Neural progenitor cell (in vitro differentiated cells): ENCODE measurements around the gene MORN5. TPM values are rescaled to one million over a fixed set of nuclear protein-coding genes. Genes with fewer than 3 reads are reported as not detected.

Experiments used
- DNase-seq: peaks from one replicate; pipeline ENCODE4 v3.0.0-alpha.2; 2016; ENCODE audit warnings: low spot score
- H2AFZ ChIP-seq: fragments of 200-600 bp; sonication (generic); replicated peaks from 2 replicates; pipeline ENCODE4 v1.6.1; 2016; ENCODE audit warnings: antibody characterized with exemption
- H3F3A ChIP-seq: fragments of 200-600 bp; sonication (generic); 2 replicates; pipeline ENCODE4 v1.6.1; 2016; ENCODE audit warnings: antibody characterized with exemption, low read depth
- H3K27ac ChIP-seq: fragments of 200-600 bp; sonication (generic); 2 replicates; pipeline ENCODE4 v1.5.1; 2016; ENCODE audit warnings: mild to moderate bottlenecking
- H3K27me3 ChIP-seq: fragments of 200-600 bp; sonication (generic); 2 replicates; pipeline ENCODE4 v1.6.1; 2016; ENCODE audit warnings: mild to moderate bottlenecking, moderate library complexity
- H3K36me3 ChIP-seq: fragments of 200-600 bp; sonication (generic); 2 replicates; pipeline ENCODE4 v1.5.1; 2016
- H3K4me1 ChIP-seq: fragments of 200-600 bp; sonication (generic); 2 replicates; pipeline ENCODE4 v1.6.1; 2016; ENCODE audit warnings: mixed run types
- H3K4me2 ChIP-seq: fragments of 200-600 bp; sonication (generic); 2 replicates; pipeline ENCODE4 v1.6.1; 2016
- H3K4me3 ChIP-seq: fragments of 200-600 bp; sonication (generic); 2 replicates; pipeline ENCODE4 v1.5.1; 2016
- H3K79me2 ChIP-seq: fragments of 200-600 bp; sonication (generic); 2 replicates; pipeline ENCODE4 v1.6.1; 2016; ENCODE audit warnings: low read depth
- H3K9ac ChIP-seq: fragments of 200-600 bp; sonication (generic); 2 replicates; pipeline ENCODE4 v1.6.1; 2016
- H3K9me3 ChIP-seq: fragments of 200-600 bp; sonication (generic); 2 replicates; pipeline ENCODE4 v1.5.1; 2016; ENCODE audit warnings: low read depth
- H4K20me1 ChIP-seq: fragments of 200-600 bp; sonication (generic); 2 replicates; pipeline ENCODE4 v1.6.1; 2016; ENCODE audit warnings: low read depth
- H3K27ac Mint-ChIP-seq: 3 replicates; pipeline ENCODE4 v1.8.0; 2021; ENCODE audit warnings: mixed read lengths
- H3K27me3 Mint-ChIP-seq: 2 replicates; pipeline ENCODE4 v1.8.0; 2022; ENCODE audit warnings: low read depth, mild to moderate bottlenecking, inconsistent platforms, moderate library complexity, mixed read lengths; ENCODE audit not compliant: insufficient read depth
- H3K36me3 Mint-ChIP-seq: 3 replicates; pipeline ENCODE4 v1.8.0; 2021; ENCODE audit warnings: mixed read lengths
- H3K4me1 Mint-ChIP-seq: 3 replicates; pipeline ENCODE4 v1.8.0; 2021; ENCODE audit warnings: mixed read lengths
- H3K4me3 Mint-ChIP-seq: 3 replicates; pipeline ENCODE4 v1.8.0; 2021; ENCODE audit warnings: mild to moderate bottlenecking, moderate library complexity, mixed read lengths
- H3K9me3 Mint-ChIP-seq: 3 replicates; pipeline ENCODE4 v1.8.0; 2020; ENCODE audit warnings: mixed read lengths
- EZH2 ChIP-seq: fragments of 200-600 bp; sonication (generic); IDR thresholded peaks from 2 replicates; pipeline ENCODE4 v1.6.1; 2017; ENCODE audit warnings: antibody characterized with exemption, mild to moderate bottlenecking, moderate library complexity
- EZH2phosphoT487 ChIP-seq: fragments of 200-600 bp; sonication (generic); IDR thresholded peaks from 2 replicates; pipeline ENCODE4 v1.6.1; 2017; ENCODE audit warnings: antibody characterized with exemption
- total RNA-seq: library from RNA; depleted of rRNA; stranded (reverse); fragments of >200 nt; gene quantifications from 2 replicates; pipeline ENCODE4 v1.2.3, GENCODE V29; 2015; ENCODE audit warnings: low replicate concordance
- TF ChIP-seq, protein P1 (sequence below): fragments of 200-600 bp; sonication (generic); IDR thresholded peaks from 2 replicates; pipeline ENCODE4 v1.5.1; 2017; ENCODE audit warnings: antibody characterized with exemption, mild to moderate bottlenecking

Gene MORN5
- total RNA-seq, 1 donor from 2014 or later: 3.7 TPM

DNA sequence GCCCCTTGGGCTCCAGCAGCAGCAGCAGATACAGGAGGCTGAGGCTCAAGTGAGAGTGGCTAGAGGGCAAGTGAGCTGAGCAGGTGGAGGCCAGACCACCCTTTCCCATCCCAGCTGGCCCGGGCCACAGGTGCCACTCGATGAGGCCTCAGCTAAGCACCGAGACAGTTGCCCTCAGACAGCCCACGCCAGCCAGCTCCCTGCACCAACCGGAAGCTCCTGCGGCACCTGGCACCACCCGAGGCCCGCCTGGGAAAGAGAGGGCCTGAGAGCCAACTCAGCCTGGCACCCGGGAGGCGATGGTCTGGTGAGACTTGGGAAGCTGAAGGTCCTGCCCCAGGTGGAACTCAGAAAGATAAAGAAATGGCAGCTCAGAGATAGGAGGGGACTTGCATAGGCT is 38.3 kb upstream of the MORN5 start:
- H3K36me3 ChIP-seq: no peaks in the 10 kb centered on the region
- H3F3A ChIP-seq: peaks cover 2% of the 10 kb centered on the region
- Mint-ChIP-seq H3K27ac (no peak overlapping the region), H3K4me3 (no peak overlapping the region), H3K4me1 (peaks cover 24% of the 10 kb centered on the region), H3K9me3 (no peaks in the 10 kb centered on the region), H3K36me3 (no peaks in the 10 kb centered on the region), H3K27me3 (peaks cover 23% of the 10 kb centered on the region)
- no peak for DNase-seq
- TF ChIP-seq EZH2: no peak
- H3K4me1 ChIP-seq: peaks cover 8% of the 10 kb centered on the region
- no peak overlapping the region for H2AFZ ChIP-seq
- no peaks in the 10 kb centered on the region for H3K79me2 ChIP-seq
- H4K20me1 ChIP-seq: peaks cover 6% of the 10 kb centered on the region
- peaks cover 31% of the 10 kb centered on the region for H3K27me3 ChIP-seq
- no peak overlapping the region for H3K27ac ChIP-seq
- H3K4me3 ChIP-seq: no peak overlapping the region
- no peak overlapping the region for H3K4me2 ChIP-seq
- H3K9ac ChIP-seq: no peak overlapping the region
- no peaks in the 10 kb centered on the region for H3K9me3 ChIP-seq

DNA sequence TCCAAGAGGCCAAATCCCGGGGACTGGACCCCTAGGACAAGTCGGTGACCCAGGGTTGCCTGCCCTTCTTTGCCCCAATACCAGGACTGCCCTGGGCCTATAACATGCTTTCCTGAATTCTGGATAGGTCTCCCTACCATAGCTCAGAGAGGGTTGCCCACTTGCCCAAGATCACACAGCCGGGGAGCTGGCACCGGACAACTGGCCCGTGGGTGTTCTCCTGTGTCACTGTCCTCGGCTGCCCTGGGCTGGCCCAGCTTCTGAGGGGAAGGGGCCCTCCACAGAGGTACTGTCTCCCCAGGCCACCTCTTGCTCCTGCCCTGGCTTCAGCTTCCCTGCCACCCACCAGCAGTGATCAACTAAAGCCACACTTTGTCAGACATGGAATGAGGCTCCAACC is 37.8 kb upstream of the MORN5 start:
- H3K27me3 Mint-ChIP-seq: peaks cover 27% of the 10 kb centered on the region
- Histone ChIP-seq H3K4me1 (peaks cover 9% of the 10 kb centered on the region), H3F3A (no peaks in the 10 kb centered on the region), H3K27ac (no peak overlapping the region), H4K20me1 (peaks cover 6% of the 10 kb centered on the region), H3K9me3 (no peaks in the 10 kb centered on the region), H3K27me3 (peaks cover 36% of the 10 kb centered on the region), H3K4me3 (no peak overlapping the region), H3K4me2 (no peak overlapping the region), H3K36me3 (no peaks in the 10 kb centered on the region), H3K79me2 (no peaks in the 10 kb centered on the region), H3K9ac (no peak overlapping the region), H2AFZ (no peak overlapping the region)
- no peaks in the 10 kb centered on the region for H3K9me3 Mint-ChIP-seq
- no peak for DNase-seq
- TF ChIP-seq EZH2phosphoT487: no peak
- no peak overlapping the region for H3K27ac Mint-ChIP-seq
- no peak overlapping the region for H3K4me3 Mint-ChIP-seq
- no peaks in the 10 kb centered on the region for H3K36me3 Mint-ChIP-seq
- H3K4me1 Mint-ChIP-seq: peaks cover 19% of the 10 kb centered on the region

DNA sequence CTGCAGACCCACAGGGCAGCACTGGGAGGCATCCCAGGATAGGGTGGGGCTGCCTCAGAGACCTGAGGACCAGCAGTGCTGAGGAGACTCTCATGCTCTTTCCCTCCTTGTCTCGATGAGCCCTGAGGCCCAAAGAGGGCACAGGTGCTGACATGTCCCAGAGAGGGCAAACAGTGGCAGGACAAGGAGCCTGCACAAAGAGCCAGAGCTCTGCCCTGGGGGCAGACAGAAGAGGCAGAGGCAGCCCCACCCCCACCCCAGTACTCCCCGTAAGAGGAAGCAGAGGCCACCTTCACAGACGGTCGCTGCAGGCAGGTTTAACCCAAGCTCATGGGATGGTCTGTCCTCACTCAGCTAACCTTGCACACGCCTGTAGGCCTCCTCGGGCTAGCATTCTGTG is 37.2 kb upstream of the MORN5 start:
- Mint-ChIP-seq H3K36me3 (no peaks in the 10 kb centered on the region), H3K4me1 (peaks cover 17% of the 10 kb centered on the region), H3K27ac (no peak overlapping the region), H3K9me3 (no peaks in the 10 kb centered on the region), H3K4me3 (no peak overlapping the region), H3K27me3 (peaks cover 32% of the 10 kb centered on the region)
- Histone ChIP-seq H3K79me2 (no peaks in the 10 kb centered on the region), H3K9me3 (no peaks in the 10 kb centered on the region), H3K27ac (no peak overlapping the region), H4K20me1 (peaks cover 6% of the 10 kb centered on the region), H3K4me1 (peaks cover 10% of the 10 kb centered on the region), H2AFZ (no peak overlapping the region), H3K4me2 (no peak overlapping the region), H3K27me3 (peaks cover 42% of the 10 kb centered on the region), H3K4me3 (no peak overlapping the region), H3K36me3 (no peaks in the 10 kb centered on the region), H3F3A (no peaks in the 10 kb centered on the region), H3K9ac (no peak overlapping the region)
- DNase-seq: no peak
- TF ChIP-seq EZH2 (no peak), EZH2phosphoT487 (no peak)
- TF ChIP-seq, protein P1, sequence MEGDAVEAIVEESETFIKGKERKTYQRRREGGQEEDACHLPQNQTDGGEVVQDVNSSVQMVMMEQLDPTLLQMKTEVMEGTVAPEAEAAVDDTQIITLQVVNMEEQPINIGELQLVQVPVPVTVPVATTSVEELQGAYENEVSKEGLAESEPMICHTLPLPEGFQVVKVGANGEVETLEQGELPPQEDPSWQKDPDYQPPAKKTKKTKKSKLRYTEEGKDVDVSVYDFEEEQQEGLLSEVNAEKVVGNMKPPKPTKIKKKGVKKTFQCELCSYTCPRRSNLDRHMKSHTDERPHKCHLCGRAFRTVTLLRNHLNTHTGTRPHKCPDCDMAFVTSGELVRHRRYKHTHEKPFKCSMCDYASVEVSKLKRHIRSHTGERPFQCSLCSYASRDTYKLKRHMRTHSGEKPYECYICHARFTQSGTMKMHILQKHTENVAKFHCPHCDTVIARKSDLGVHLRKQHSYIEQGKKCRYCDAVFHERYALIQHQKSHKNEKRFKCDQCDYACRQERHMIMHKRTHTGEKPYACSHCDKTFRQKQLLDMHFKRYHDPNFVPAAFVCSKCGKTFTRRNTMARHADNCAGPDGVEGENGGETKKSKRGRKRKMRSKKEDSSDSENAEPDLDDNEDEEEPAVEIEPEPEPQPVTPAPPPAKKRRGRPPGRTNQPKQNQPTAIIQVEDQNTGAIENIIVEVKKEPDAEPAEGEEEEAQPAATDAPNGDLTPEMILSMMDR: no peak

DNA sequence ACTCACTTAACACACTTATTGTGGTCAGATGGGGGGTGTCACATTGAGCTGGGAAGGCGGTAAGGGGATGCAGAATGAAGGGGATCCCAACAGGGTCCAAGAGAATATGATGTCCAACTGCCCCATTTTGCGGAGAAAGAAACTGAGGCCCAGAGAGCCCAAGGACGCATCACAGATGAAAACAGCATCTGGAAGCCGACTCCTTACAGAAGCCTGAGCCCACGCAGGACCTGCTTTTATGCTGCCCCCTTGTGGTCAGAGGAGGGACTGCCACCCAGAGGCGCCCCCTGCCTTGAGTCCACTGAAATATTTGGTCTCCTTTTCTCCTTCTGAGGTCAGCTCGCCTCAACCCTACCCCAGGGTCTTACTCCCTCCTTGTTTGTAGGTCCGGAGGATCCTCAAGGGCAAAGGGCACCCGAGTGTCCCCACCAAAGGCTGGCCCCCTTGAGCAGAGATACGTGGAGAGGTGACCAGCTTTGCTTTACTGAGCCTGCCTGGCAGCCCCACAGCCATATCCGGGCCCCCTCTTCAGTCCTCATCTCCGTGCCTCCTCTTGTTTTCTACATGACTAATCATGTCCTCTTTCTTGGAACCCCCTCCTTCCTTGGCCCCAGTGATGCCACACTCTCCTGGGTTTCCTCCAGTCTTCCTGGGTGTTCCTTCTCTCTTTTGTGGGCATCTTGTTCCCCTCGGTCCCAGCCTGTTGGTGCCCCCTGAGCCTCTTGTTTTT is 36.6 kb upstream of the MORN5 start:
- Histone ChIP-seq H3K79me2 (no peaks in the 10 kb centered on the region), H3K27ac (no peak overlapping the region), H3K9ac (no peak overlapping the region), H3K36me3 (no peaks in the 10 kb centered on the region), H3K4me1 (peaks cover 10% of the 10 kb centered on the region), H3K4me3 (no peak overlapping the region), H3K9me3 (no peaks in the 10 kb centered on the region), H2AFZ (no peak overlapping the region), H4K20me1 (peaks cover 6% of the 10 kb centered on the region), H3K4me2 (no peak overlapping the region), H3K27me3 (peaks cover 48% of the 10 kb centered on the region), H3F3A (no peaks in the 10 kb centered on the region)
- H3K4me1 Mint-ChIP-seq: peaks cover 17% of the 10 kb centered on the region
- DNase-seq: peak; percentile 77
- H3K4me3 Mint-ChIP-seq: no peak overlapping the region
- no peaks in the 10 kb centered on the region for H3K36me3 Mint-ChIP-seq
- peak overlapping the region; percentile 42 for H3K27ac Mint-ChIP-seq
- peaks cover 34% of the 10 kb centered on the region for H3K27me3 Mint-ChIP-seq
- TF ChIP-seq, protein P1: peak; percentile 100
- no peak for TF ChIP-seq EZH2
- H3K9me3 Mint-ChIP-seq: no peaks in the 10 kb centered on the region
